Neural cell (in vitro differentiated cells): ENCODE data around the gene KASH5. TPM values are rescaled to one million over a fixed set of nuclear protein-coding genes. Genes with fewer than 3 reads are reported as not detected.

Experiments used
- H2AFZ ChIP-seq: fragments of 200-600, 300-800 bp; sonication (generic), shearing (Covaris generic); 2 replicates; pipeline ENCODE4 v1.6.0; 2014; ENCODE audit warnings: low read depth, mild to moderate bottlenecking, antibody characterized with exemption, low read length, moderate library complexity
- H3F3A ChIP-seq: fragments of 200-600 bp; shearing (Covaris generic); 2 replicates; pipeline ENCODE4 v1.6.1; 2016; ENCODE audit warnings: mild to moderate bottlenecking, moderate library complexity, mixed read lengths, antibody characterized with exemption, low read length; ENCODE audit not compliant: insufficient read depth, poor library complexity, severe bottlenecking
- H3K27ac ChIP-seq: fragments of 200-600, 300-800 bp; sonication (generic), shearing (Covaris generic); 2 replicates; pipeline ENCODE4 v1.5.1; 2014; ENCODE audit warnings: mild to moderate bottlenecking, low read length, moderate library complexity
- H3K27me3 ChIP-seq: fragments of 300-800, 200-600 bp; sonication (generic), shearing (Covaris generic); 2 replicates; pipeline ENCODE4 v1.6.0; 2014; ENCODE audit warnings: mild to moderate bottlenecking, low read depth, low read length, moderate library complexity; ENCODE audit not compliant: insufficient read depth
- H3K36me3 ChIP-seq: fragments of 300-800, 200-600 bp; sonication (generic), shearing (Covaris generic); 2 replicates; pipeline ENCODE4 v1.5.1; 2014; ENCODE audit warnings: mild to moderate bottlenecking, antibody characterized with exemption, low read length, moderate library complexity; ENCODE audit not compliant: insufficient read depth
- H3K4me2 ChIP-seq: fragments of 300-800, 200-600 bp; sonication (generic), shearing (Covaris generic); 2 replicates; pipeline ENCODE4 v1.6.0; 2014; ENCODE audit warnings: mild to moderate bottlenecking, low read length
- H3K4me3 ChIP-seq: fragments of 300-800, 200-600 bp; sonication (generic), shearing (Covaris generic); 2 replicates; pipeline ENCODE4 v1.5.1; 2014; ENCODE audit warnings: mild to moderate bottlenecking, low read length, moderate library complexity
- H3K79me2 ChIP-seq: fragments of 200-600 bp; shearing (Covaris generic); replicated peaks from 2 replicates; pipeline ENCODE4 v1.6.0; 2014; ENCODE audit warnings: mild to moderate bottlenecking, low read length, moderate library complexity; ENCODE audit not compliant: insufficient read depth
- H3K9ac ChIP-seq: fragments of 300-800, 200-600 bp; sonication (generic), shearing (Covaris generic); 2 replicates; pipeline ENCODE4 v1.6.1; 2016; ENCODE audit warnings: mild to moderate bottlenecking, low read length, mixed read lengths
- H3K9me2 ChIP-seq: fragments of 200-600 bp; shearing (Covaris generic); 2 replicates; pipeline ENCODE4 v1.6.1; 2016; ENCODE audit warnings: mild to moderate bottlenecking, low read length, mixed read lengths; ENCODE audit not compliant: insufficient read depth
- H3K9me3 ChIP-seq: fragments of 200-600, 300-800 bp; sonication (generic), shearing (Covaris generic); 2 replicates; pipeline ENCODE4 v1.6.1; 2016; ENCODE audit warnings: mild to moderate bottlenecking, mixed run types, low read length, moderate library complexity, mixed read lengths
- H4K20me1 ChIP-seq: fragments of 200-600 bp; shearing (Covaris generic); 2 replicates; pipeline ENCODE4 v1.6.1; 2016; ENCODE audit warnings: mild to moderate bottlenecking, mixed run types; ENCODE audit not compliant: insufficient read depth
- CTCF ChIP-seq: fragments of 450-650 bp; IDR thresholded peaks from 2 replicates; pipeline ENCODE4 v1.5.1; 2014; ENCODE audit warnings: antibody characterized with exemption, mild to moderate bottlenecking, moderate library complexity; ENCODE audit not compliant: poor library complexity, severe bottlenecking
- EP300 ChIP-seq: fragments of 450-650 bp; conservative IDR thresholded peaks from 2 replicates; pipeline ENCODE4 v1.6.1; 2014; ENCODE audit warnings: antibody characterized with exemption, mild to moderate bottlenecking, moderate library complexity; ENCODE audit not compliant: poor library complexity, severe bottlenecking
- EZH2 ChIP-seq: fragments of 200-600, 300-800 bp; shearing (Covaris generic), sonication (generic); IDR thresholded peaks from 2 replicates; pipeline ENCODE4 v1.6.1; 2014; ENCODE audit warnings: antibody characterized with exemption, low read length, borderline replicate concordance, mild to moderate bottlenecking; ENCODE audit not compliant: insufficient read depth, poor library complexity, severe bottlenecking
- MXI1 ChIP-seq: fragments of 450-650 bp; conservative IDR thresholded peaks from 2 replicates; pipeline ENCODE4 v1.6.1; 2014; ENCODE audit warnings: antibody characterized with exemption, mild to moderate bottlenecking; ENCODE audit not compliant: poor library complexity, severe bottlenecking
- POLR2AphosphoS5 ChIP-seq: IDR thresholded peaks from 2 replicates; pipeline ENCODE4 v1.6.1; 2012
- RAD21 ChIP-seq: fragments of 450-650 bp; conservative IDR thresholded peaks from 2 replicates; pipeline ENCODE4 v1.6.1; 2014; ENCODE audit warnings: antibody characterized with exemption, mild to moderate bottlenecking, moderate library complexity
- REST ChIP-seq: IDR thresholded peaks from 2 replicates; pipeline ENCODE4 v1.6.1; 2012; ENCODE audit warnings: borderline replicate concordance
- SMC3 ChIP-seq: fragments of 450-650 bp; conservative IDR thresholded peaks from 2 replicates; pipeline ENCODE4 v1.6.1; 2014; ENCODE audit warnings: antibody characterized with exemption, mild to moderate bottlenecking, moderate library complexity; ENCODE audit not compliant: poor library complexity
- TAF1 ChIP-seq: IDR thresholded peaks from 2 replicates; pipeline ENCODE4 v1.6.1; 2012; ENCODE audit warnings: low read depth
- polyA plus RNA-seq: library from polyadenylated mRNA; depleted of rRNA; stranded (reverse); fragments of >200 nt; gene quantifications from 2 replicates; pipeline ENCODE4 v1.2.3, GENCODE V29; 2014

KASH5 gene
- polyA plus RNA-seq, 1 donor from 2014 or later: 0.11 TPM

- no peak overlapping the region for H3K4me3 ChIP-seq
Observed at GRCh38 chr19:49383599-49383998, 4.5 kb upstream of the KASH5 start.

GRCh38 chr19:49389406-49389805 lies 1.4 kb downstream of the KASH5 start:
- no peaks in the 10 kb centered on the region for H3K36me3 ChIP-seq
- no peaks in the 10 kb centered on the region for H3F3A ChIP-seq
- no peak overlapping the region for H3K4me3 ChIP-seq
- H3K4me2 ChIP-seq: no peak overlapping the region
- H3K27me3 ChIP-seq: no peaks in the 10 kb centered on the region
- H3K79me2 ChIP-seq: no peaks in the 10 kb centered on the region
- H3K9ac ChIP-seq: no peak overlapping the region
- no peaks in the 10 kb centered on the region for H4K20me1 ChIP-seq
- no peaks in the 10 kb centered on the region for H3K9me3 ChIP-seq
- no peak overlapping the region for H2AFZ ChIP-seq
- no peak overlapping the region for H3K27ac ChIP-seq
- H3K9me2 ChIP-seq: no peaks in the 10 kb centered on the region
- no peak for TF ChIP-seq EZH2
- TF ChIP-seq MXI1: no peak
- no peak for TF ChIP-seq SMC3
- TF ChIP-seq POLR2AphosphoS5: no peak
- TF ChIP-seq REST: no peak
- TF ChIP-seq CTCF: no peak

More at GRCh38 chr19:49383599-49383998, 4.5 kb upstream of the KASH5 start:
- Histone ChIP-seq H3K79me2 (no peaks in the 10 kb centered on the region), H3K27ac (no peak overlapping the region), H3K9me3 (no peaks in the 10 kb centered on the region), H3K27me3 (no peaks in the 10 kb centered on the region), H2AFZ (no peak overlapping the region), H3F3A (no peaks in the 10 kb centered on the region), H4K20me1 (no peaks in the 10 kb centered on the region), H3K36me3 (no peaks in the 10 kb centered on the region), H3K9ac (no peak overlapping the region), H3K4me2 (no peak overlapping the region), H3K9me2 (no peaks in the 10 kb centered on the region)
- TF ChIP-seq POLR2AphosphoS5: no peak
- no peak for TF ChIP-seq SMC3
- TF ChIP-seq CTCF: no peak
- TF ChIP-seq EP300: no peak
- no peak for TF ChIP-seq MXI1
- TF ChIP-seq RAD21: no peak
- TF ChIP-seq EZH2: no peak
- no peak for TF ChIP-seq REST
- no peak for TF ChIP-seq TAF1
